Naive thymus-derived CD8-positive, alpha-beta T cell (primary cell): Measurements from ENCODE around the gene TBC1D24. TPM values are rescaled to one million over a fixed set of nuclear protein-coding genes. Genes with fewer than 3 reads are reported as not detected.

Experiments used
- ATAC-seq, 2 donors: fragments of 150-1000 bp; cut with Tn5 transposase in 1 of 2; sonication (Bioruptor Pico), chemical (Tn5 transposase) in 1 of 2; 1 replicate in 1 of 2; 2 replicates in 1 of 2; pipeline ENCODE4 v1.10.0; 2021; ENCODE audit warnings: mild to moderate bottlenecking in 2 of 2, moderate library complexity in 2 of 2
- POLR2A ChIA-PET: fragments of 350-600 bp; sonication (Branson Sonifier 250); formaldehyde crosslinking; loops from one replicate; lab custom pipeline; 2021; ENCODE audit warnings: antibody characterized with exemption; lab: Charles Lee
- DNase-seq, 10 donors: peaks; one replicate each; pipeline versions ENCODE4 v3.0.0 to v3.0.0-alpha.2; 2020 to 2022
- H3K27ac Mint-ChIP-seq, 10 donors: one replicate each; pipeline ENCODE4 v1.8.0; 2020 to 2022; ENCODE audit warnings: mild to moderate bottlenecking in 10 of 10, mixed read lengths in 10 of 10, moderate library complexity in 4 of 10, inconsistent platforms in 1 of 10
- H3K27me3 Mint-ChIP-seq, 5 donors: one replicate each; pipeline ENCODE4 v1.8.0; 2021 to 2022; ENCODE audit warnings: mixed read lengths in 5 of 5
- H3K36me3 Mint-ChIP-seq, 3 donors: one replicate each; pipeline ENCODE4 v1.8.0; 2020 to 2022; ENCODE audit warnings: mixed read lengths in 3 of 3, mild to moderate bottlenecking in 2 of 3, inconsistent platforms in 1 of 3
- H3K4me1 Mint-ChIP-seq, 4 donors: one replicate each; pipeline ENCODE4 v1.8.0; 2021 to 2022; ENCODE audit warnings: mixed read lengths in 4 of 4
- H3K4me3 Mint-ChIP-seq, 10 donors: one replicate each; pipeline ENCODE4 v1.8.0; 2020 to 2022; ENCODE audit warnings: mild to moderate bottlenecking in 10 of 10, mixed read lengths in 10 of 10, moderate library complexity in 6 of 10, inconsistent platforms in 1 of 10
- H3K9me3 Mint-ChIP-seq, 9 donors: one replicate each; pipeline ENCODE4 v1.8.0; 2020 to 2022; ENCODE audit warnings: mixed read lengths in 9 of 9, mild to moderate bottlenecking in 3 of 9, inconsistent platforms in 1 of 9, moderate library complexity in 1 of 9
- polyA plus RNA-seq, 3 donors: library from polyadenylated mRNA; unstranded; fragments of 300-500 nt; fragmentation: Illumina TruSeq; gene quantifications; one replicate each; pipeline ENCODE4 v1.2.3, GENCODE V29; 2021
- total RNA-seq, 8 experiments: library from RNA in 2 of 8; stranded (reverse) in 2 of 8; gene quantifications; one replicate each; pipeline ENCODE4 v1.2.3 and lab custom pipeline; 2021 to 2026

Gene TBC1D24
- total and polyA plus RNA-seq, 5 experiments from 2014 or later = 2.6 to 17.3 (median 3.0) TPM

GRCh38 chr16:2471653-2472487 is 3.1 kb upstream of the TBC1D24 start:
- DNase-seq (no peak), ATAC-seq (no peak)
- Mint-ChIP-seq H3K4me1 (peaks cover 4 to 39% (median 32%) of the 10 kb centered on the region in 4 donors), H3K27ac (no peak overlapping the region), H3K27me3 (peaks cover 12 to 44% (median 22%) of the 10 kb centered on the region in 5 donors), H3K9me3 (no peaks in the 10 kb centered on the region), H3K4me3 (peak overlapping the region in 2 of 10 donors; percentile 33 to 61), H3K36me3 (no peaks in the 10 kb centered on the region)
- POLR2A ChIA-PET = interaction anchor here (0.7 kb wide), 1 partner anchor 387 kb away, joined by 3 read pairs; no protein-coding TSS in a partner anchor

DNA sequence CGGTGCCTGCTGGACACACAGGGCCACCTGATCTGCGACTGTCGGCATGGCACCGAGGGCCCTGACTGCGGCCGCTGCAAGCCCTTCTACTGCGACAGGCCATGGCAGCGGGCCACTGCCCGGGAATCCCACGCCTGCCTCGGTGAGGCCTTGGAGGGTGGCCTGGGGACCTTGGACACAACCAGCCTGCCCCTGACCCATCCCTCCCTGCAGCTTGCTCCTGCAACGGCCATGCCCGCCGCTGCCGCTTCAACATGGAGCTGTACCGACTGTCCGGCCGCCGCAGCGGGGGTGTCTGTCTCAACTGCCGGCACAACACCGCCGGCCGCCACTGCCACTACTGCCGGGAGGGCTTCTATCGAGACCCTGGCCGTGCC is 2.5 kb upstream of the TBC1D24 start:
- Mint-ChIP-seq H3K27me3 (peaks cover 12 to 40% (median 19%) of the 10 kb centered on the region in 5 donors), H3K4me3 (peak overlapping the region in 4 of 10 donors; percentile 33 to 73 (median 46)), H3K36me3 (no peaks in the 10 kb centered on the region), H3K4me1 (peaks cover 5 to 40% (median 34%) of the 10 kb centered on the region in 4 donors), H3K9me3 (no peaks in the 10 kb centered on the region), H3K27ac (no peak overlapping the region)
- POLR2A ChIA-PET = interaction anchor here (1.5 kb wide), 1 partner anchor 13 kb away, joined by 5 read pairs; the partner anchor contains the start of gene TEDC2
- DNase-seq (no peak), ATAC-seq (no peak)

DNA sequence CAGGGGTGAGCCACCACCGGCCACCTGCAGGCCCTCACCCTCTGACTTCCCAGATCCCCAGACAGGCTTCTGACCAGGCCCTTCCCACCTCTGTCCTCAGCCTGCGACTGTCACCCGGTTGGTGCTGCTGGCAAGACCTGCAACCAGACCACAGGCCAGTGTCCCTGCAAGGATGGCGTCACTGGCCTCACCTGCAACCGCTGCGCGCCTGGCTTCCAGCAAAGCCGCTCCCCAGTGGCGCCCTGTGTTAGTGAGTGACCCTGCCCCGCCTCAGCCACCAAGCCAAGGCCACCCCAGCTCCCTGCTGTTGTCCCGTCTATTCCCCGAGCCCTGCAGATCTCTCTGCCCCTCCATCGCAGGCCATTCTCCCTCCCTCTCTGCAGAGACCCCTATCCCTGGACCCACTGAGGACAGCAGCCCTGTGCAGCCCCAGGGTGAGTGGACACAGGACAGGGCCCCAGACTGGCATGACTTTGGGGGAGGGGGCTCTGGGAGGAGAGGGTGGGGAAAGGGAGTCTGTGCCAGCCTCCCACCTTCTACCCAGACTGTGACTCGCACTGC is 2.0 kb upstream of the TBC1D24 start:
- ATAC-seq = no peak
- Mint-ChIP-seq H3K4me3 (peak overlapping the region; percentile 56 to 89 (median 74)), H3K9me3 (no peaks in the 10 kb centered on the region), H3K36me3 (no peaks in the 10 kb centered on the region), H3K4me1 (peaks cover 8 to 41% (median 37%) of the 10 kb centered on the region in 4 donors), H3K27me3 (peaks cover 12 to 40% (median 19%) of the 10 kb centered on the region in 5 donors), H3K27ac (no peak overlapping the region)
- DNase-seq = no peak
- POLR2A ChIA-PET = interaction anchor here (1.5 kb wide), 1 partner anchor 13 kb away, joined by 5 read pairs; the partner anchor contains the start of gene TEDC2

DNA sequence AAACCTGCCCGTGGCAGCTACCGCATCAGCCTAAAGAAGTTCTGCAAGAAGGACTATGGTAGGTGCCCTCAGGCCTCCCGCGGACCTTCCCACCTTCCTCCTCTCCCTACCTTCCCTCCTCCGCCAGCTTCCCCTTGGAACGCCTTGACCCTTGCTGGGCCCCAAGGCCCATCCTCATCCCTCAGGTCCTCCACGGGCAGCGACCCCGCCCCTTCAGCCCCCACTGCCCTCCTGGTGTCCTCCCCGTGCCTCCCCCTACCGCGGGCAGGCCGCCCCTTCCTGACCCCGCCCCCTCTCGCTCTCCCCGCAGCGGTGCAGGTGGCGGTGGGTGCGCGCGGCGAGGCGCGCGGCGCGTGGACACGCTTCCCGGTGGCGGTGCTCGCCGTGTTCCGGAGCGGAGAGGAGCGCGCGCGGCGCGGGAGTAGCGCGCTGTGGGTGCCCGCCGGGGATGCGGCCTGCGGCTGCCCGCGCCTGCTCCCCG is 1.4 kb upstream of the TBC1D24 start:
- Mint-ChIP-seq H3K27me3 (peaks cover 11 to 36% (median 16%) of the 10 kb centered on the region in 5 donors), H3K9me3 (no peaks in the 10 kb centered on the region), H3K4me1 (peaks cover 11 to 42% (median 33%) of the 10 kb centered on the region in 4 donors), H3K36me3 (no peaks in the 10 kb centered on the region), H3K4me3 (peak overlapping the region; percentile 56 to 89 (median 74)), H3K27ac (no peak overlapping the region)
- ATAC-seq (peak; percentile 9 to 11), DNase-seq (peak in 2 of 10 donors; percentile 29 to 34)
- POLR2A ChIA-PET = interaction anchor here (0.7 to 1.5 kb wide), 3 partner anchors 14 to 41 kb away, joined by 3 to 5 read pairs (median 4); partner anchors contain the start of gene TEDC2

DNA sequence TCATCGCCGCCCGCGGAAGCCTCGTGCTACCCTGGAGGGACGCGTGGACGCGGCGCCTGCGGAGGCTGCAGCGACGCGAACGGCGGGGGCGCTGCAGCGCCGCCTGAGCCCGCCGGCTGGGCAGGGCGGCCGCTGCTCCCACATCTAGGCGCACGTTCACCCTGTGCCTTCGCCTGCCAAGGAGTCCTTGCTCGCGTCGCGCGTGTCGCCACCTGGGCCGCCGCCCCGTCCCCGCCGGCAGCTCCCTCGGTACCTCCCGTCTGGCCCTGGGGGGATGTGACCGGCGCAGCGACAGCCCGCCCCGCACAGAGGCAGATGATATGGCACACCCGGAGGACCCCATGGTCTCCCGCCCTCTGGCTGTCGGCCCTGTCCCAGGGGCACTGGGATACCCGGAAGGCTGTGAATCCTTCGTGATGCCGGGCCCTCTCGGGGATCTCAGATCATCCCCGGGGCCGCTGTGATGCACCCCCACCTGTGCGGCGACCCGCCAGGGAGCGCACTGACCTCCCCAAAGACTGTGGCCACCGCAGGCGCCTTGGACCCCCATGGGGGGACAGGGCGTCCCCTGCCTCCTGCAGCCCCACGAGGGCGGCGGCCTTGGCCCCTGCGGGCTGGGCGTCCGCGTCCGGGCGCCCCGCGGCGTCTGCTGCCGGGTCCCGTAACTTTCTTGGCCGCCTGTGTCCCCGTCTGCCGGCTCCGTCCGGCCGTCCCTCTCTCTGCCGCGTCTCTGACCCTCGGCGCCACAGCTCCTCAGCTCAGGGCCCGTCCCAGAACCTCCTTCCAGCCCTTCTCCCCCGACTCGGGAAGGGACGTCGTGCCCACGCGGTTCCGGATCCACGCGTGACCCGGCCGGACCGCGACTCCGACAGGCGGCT is 689 bp upstream of the TBC1D24 start:
- peak; percentile 75 to 83 for ATAC-seq
- peak overlapping the region in 1 of 10 donors; percentile 13 for H3K27ac Mint-ChIP-seq

GRCh38 chr16:2475413-2476344 is 752 bp downstream of the TBC1D24 start:
- ATAC-seq = peak; percentile 38 to 47
- Mint-ChIP-seq H3K36me3 (no peaks in the 10 kb centered on the region), H3K4me3 (peak overlapping the region; percentile 58 to 90 (median 70)), H3K9me3 (no peaks in the 10 kb centered on the region), H3K27me3 (peaks cover 2 to 17% (median 5%) of the 10 kb centered on the region in 5 donors), H3K4me1 (peaks cover 11 to 28% (median 21%) of the 10 kb centered on the region in 4 donors), H3K27ac (peak overlapping the region in 4 of 10 donors; percentile 38 to 73 (median 58))
- DNase-seq = peak in 5 of 10 donors; percentile 26 to 40 (median 36)
- POLR2A ChIA-PET = interaction anchor here (0.7 to 1.4 kb wide), 7 partner anchors 9 to 664 kb away, joined by 3 to 9 read pairs (median 3); partner anchors contain the start of gene TEDC2

More for the DNA sequence above, 689 bp upstream of the TBC1D24 start:
- Mint-ChIP-seq H3K9me3 (no peaks in the 10 kb centered on the region), H3K36me3 (no peaks in the 10 kb centered on the region), H3K4me1 (peaks cover 11 to 39% (median 32%) of the 10 kb centered on the region in 4 donors), H3K27me3 (peaks cover 11 to 31% (median 15%) of the 10 kb centered on the region in 5 donors), H3K4me3 (peak overlapping the region; percentile 59 to 86 (median 71))
- DNase-seq = peak; percentile 43 to 79 (median 60)
- POLR2A ChIA-PET = interaction anchor here (0.6 to 1.5 kb wide), 11 partner anchors 10 to 252 kb away, joined by 3 to 9 read pairs (median 4); partner anchors contain the start of genes ABCA3, AMDHD2 and TEDC2

- Mint-ChIP-seq H3K27me3 (peaks cover 2 to 16% (median 5%) of the 10 kb centered on the region in 5 donors), H3K9me3 (no peaks in the 10 kb centered on the region), H3K4me1 (peaks cover 11 to 28% (median 21%) of the 10 kb centered on the region in 4 donors), H3K27ac (peak overlapping the region in 4 of 10 donors; percentile 21 to 71 (median 36)), H3K4me3 (peak overlapping the region; percentile 58 to 83 (median 69)), H3K36me3 (no peaks in the 10 kb centered on the region)
- POLR2A ChIA-PET = no interaction called here
- DNase-seq (no peak), ATAC-seq (no peak)
Measured at GRCh38 chr16:2476345-2476720, 1.4 kb downstream of the TBC1D24 start.

- Mint-ChIP-seq H3K4me1 (peaks cover 11 to 28% (median 21%) of the 10 kb centered on the region in 4 donors), H3K36me3 (no peaks in the 10 kb centered on the region), H3K4me3 (peak overlapping the region in 9 of 10 donors; percentile 58 to 83 (median 70)), H3K27me3 (peaks cover 2 to 16% (median 5%) of the 10 kb centered on the region in 5 donors), H3K27ac (peak overlapping the region in 1 of 10 donors; percentile 47), H3K9me3 (no peaks in the 10 kb centered on the region)
- POLR2A ChIA-PET = no interaction called here
- DNase-seq = no peak
- no peak for ATAC-seq
Measured at GRCh38 chr16:2476741-2477140, 1.8 kb downstream of the TBC1D24 start.

DNA sequence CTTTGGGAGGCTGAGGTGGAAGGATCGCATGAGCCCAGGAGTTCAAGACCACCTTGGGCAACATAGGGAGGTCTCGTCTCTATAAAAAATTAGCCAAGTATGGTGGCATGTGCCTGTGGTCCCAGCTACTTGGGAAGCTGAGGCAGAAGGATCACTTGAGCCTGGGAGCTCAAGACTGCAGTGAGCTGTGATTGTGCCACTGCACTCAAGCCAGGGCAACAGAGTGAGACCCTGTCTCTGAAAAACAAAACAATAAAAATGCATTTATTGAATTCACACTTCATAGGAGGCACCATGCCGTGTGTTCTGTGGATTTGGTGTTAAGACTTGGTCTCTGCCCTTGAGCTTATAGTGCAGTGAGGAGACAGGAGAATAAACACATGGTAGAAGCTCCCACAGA is 2.4 kb downstream of the TBC1D24 start:
- H3K9me3 Mint-ChIP-seq = no peaks in the 10 kb centered on the region
- no peaks in the 10 kb centered on the region for H3K36me3 Mint-ChIP-seq
- peaks cover 14 to 32% (median 22%) of the 10 kb centered on the region in 4 donors for H3K4me1 Mint-ChIP-seq
- peak overlapping the region in 1 of 10 donors; percentile 70 for H3K4me3 Mint-ChIP-seq
- H3K27me3 Mint-ChIP-seq = peaks cover 2 to 10% (median 5%) of the 10 kb centered on the region in 5 donors
- ATAC-seq (no peak), DNase-seq (no peak)
- POLR2A ChIA-PET = no interaction called here
- H3K27ac Mint-ChIP-seq = no peak overlapping the region

- Mint-ChIP-seq H3K4me3 (no peak overlapping the region), H3K36me3 (no peaks in the 10 kb centered on the region), H3K9me3 (no peaks in the 10 kb centered on the region), H3K4me1 (peaks cover 14 to 37% (median 18%) of the 10 kb centered on the region in 4 donors), H3K27ac (peak overlapping the region in 1 of 10 donors; percentile 53), H3K27me3 (peaks cover under 1 to 3% (median 1%) of the 10 kb centered on the region in 5 donors)
- DNase-seq (no peak), ATAC-seq (no peak)
- POLR2A ChIA-PET = interaction anchor here (0.6 kb wide), 1 partner anchor 10 kb away, joined by 3 read pairs; no protein-coding TSS in a partner anchor
Measured at GRCh38 chr16:2478279-2478678, 3.4 kb downstream of the TBC1D24 start.
